ENCODE results near the gene TRIO.

TRIO gene

GRCh38 chr5:14220642-14221041 lies 77.5 kb downstream of the TRIO start:
- DNase-seq: no peak

GRCh38 chr5:14221732-14222131 lies 78.6 kb downstream of the TRIO start:
- no peak for DNase-seq

- no peak for DNase-seq
Measured at GRCh38 chr5:14222206-14222605, 79.1 kb downstream of the TRIO start.

DNA sequence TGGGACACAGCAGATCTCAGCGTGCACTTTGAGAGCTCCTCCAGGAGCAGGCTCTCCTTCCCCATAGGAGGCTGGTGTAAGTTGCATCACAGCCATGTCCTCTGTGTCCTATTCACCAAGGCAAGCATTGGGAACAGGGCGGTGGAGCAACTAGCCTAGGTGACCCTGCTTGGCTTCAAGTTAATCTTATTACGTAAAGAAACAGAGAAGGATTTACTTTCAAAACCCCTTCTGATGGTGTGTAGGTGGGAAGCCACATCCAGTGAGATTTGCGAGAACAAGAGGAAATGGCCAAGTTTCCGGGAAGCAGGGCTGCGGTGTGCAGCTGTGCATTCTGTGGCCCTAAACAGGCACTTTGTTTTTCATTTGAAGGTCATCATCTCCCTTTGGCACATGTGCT lies 80.2 kb downstream of the TRIO start:
- no peak for DNase-seq

DNA sequence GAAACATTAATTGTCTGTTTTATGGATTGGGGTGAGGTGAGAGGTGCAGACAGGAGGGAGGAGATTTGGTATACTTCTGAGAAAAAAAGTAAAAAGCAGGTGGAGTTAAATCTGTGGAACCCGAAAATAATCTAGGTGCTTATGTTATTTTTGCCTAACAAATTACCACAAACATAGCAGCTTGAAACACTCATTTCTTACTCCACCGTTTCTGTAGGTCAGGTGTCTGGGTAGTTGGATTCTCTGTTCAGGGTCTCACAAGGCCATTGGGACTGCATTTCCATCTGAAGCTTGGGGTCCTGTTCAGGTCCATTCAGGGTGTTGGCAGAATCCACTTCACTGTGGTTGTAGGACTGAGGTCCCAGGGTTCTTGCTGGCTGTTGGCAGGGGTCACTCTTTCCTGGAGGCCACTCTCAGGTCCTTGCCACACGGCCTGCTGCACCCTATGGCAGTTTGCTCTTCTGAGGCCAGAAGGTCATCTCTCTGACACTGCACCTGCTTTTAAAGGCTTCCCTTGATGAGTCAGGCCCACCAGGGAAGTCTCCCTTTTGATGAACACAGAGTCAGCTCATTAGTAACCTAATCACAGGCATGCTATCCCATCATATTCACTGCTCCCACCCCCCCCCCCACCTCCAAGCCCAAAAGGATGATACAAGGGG lies 82.2 kb downstream of the TRIO start:
- DNase-seq: no peak

DNA sequence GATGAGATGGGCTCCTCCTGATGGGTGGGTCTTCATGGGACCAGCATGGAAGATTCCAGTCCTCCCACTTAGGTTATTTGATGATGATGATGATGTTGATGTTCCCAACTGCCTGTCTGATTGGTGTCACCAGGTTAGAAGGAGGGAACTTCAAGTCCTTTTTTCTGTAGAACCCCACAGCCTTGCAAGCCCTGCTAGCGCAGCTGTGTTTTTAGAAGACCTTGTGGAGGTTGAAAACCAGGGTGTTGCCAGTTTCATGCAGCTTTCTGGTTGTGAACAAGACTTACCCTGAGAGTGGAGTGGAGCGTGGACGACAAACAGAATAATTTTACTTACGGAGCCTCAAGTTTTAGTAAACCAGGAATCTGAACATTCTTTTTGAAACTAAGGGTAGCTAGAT lies 83.0 kb downstream of the TRIO start:
- no peak for DNase-seq

DNA sequence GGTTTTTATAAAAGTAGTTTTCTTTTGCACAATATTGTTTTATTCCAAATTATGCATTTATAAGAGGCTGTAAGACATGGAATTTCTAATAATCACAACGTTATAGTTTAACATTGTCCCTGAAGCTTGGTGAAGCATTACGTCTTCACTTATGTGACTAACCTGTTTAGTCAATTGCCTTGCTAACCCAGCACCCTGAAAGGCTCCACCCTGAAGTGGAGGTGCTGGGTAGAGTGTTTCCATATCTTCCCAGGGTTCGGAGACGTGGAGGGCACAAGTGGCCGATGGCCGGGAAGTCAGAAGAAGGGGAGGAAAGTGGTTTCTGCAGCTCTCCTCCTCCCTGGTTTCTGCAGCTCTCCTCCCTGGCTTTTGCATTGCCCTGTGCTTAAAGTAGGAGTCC lies 83.4 kb downstream of the TRIO start:
- DNase-seq: no peak

- DNase-seq: no peak
Measured at GRCh38 chr5:14226992-14227391, 83.8 kb downstream of the TRIO start.

DNA sequence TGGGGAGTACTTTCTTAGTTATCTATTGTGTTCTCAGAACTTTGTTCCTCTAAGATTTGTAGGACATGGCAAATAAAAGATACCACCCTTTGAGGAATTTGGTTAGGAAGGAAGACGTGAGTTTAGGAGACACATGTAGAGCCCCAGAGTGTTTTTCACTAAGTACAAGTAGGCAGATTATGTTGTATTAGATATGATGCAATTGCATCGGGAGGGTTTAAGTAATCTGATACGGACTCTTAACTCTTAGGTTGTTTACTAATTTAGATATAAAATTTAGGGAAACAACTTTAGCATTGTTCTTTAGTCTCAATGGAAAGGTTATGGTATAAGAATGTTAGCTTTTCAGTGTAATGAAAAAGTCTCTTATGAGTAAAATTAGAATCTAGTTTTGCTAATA lies 84.4 kb downstream of the TRIO start:
- DNase-seq: no peak

DNA sequence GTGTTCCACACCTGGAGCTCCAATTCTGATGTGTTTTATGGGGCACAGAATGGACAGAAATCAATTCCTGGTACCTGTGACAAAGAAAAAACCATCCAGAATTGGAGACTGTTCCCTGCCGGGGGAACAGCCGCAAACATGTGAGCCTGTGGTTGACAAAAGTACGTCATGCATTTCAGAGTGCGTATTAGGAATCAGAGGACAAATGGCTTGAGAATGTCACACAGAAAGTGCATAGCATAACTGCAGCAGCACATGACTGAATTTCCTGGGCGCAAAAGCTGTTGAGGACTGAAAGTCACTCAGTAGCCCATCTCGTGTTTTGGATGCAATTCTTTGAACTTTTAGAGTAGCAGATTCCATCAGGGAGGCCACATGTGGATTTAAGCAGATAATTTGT lies 85.1 kb downstream of the TRIO start:
- no peak for DNase-seq

- DNase-seq: no peak
Measured at GRCh38 chr5:14229181-14229580, 86.0 kb downstream of the TRIO start.

GRCh38 chr5:14229734-14230133 lies 86.6 kb downstream of the TRIO start:
- DNase-seq: no peak

GRCh38 chr5:14231156-14231555 lies 88.0 kb downstream of the TRIO start:
- no peak for DNase-seq

DNA sequence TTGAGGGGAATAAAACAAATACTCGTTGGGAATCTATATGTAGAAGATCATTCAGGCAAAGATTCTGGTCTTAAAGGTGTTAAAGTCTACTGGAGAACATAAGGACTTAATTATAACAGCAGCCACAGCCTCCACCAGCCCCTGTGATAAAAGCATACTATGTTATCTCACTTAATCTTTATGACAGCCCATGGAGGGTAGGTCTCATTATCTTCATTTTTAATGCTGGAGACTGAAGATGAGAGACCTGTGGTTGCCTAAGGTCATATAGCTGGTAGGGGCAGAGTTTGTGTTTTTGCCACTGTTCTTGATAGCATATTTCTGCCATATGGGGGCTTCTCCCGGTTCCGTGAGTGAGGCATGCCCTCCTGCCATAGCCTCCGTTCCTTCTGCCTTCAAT lies 88.7 kb downstream of the TRIO start:
- no peak for DNase-seq

- no peak for DNase-seq
Measured at GRCh38 chr5:14234204-14234603, 91.1 kb downstream of the TRIO start.

DNA sequence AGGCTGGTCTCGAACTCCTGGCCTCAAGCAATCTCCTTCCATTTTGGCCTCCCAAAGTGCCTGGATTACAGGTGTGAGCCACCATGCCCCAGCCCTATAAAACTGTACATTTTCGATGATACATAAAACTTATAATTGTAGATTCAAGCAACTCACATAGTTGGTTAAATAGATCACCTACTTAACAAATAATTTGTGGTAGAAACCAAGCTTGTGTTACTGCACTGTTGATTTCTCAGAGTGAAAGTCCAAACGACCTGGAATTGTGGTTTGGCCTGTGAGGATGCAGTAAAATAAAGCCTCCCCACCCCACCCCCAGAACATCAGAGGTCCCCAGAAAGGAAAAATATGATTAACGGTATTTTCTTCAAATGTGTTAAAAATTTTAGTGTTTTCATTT lies 92.7 kb downstream of the TRIO start:
- no peak for DNase-seq

GRCh38 chr5:14236757-14237156 lies 93.6 kb downstream of the TRIO start:
- DNase-seq: no peak

DNA sequence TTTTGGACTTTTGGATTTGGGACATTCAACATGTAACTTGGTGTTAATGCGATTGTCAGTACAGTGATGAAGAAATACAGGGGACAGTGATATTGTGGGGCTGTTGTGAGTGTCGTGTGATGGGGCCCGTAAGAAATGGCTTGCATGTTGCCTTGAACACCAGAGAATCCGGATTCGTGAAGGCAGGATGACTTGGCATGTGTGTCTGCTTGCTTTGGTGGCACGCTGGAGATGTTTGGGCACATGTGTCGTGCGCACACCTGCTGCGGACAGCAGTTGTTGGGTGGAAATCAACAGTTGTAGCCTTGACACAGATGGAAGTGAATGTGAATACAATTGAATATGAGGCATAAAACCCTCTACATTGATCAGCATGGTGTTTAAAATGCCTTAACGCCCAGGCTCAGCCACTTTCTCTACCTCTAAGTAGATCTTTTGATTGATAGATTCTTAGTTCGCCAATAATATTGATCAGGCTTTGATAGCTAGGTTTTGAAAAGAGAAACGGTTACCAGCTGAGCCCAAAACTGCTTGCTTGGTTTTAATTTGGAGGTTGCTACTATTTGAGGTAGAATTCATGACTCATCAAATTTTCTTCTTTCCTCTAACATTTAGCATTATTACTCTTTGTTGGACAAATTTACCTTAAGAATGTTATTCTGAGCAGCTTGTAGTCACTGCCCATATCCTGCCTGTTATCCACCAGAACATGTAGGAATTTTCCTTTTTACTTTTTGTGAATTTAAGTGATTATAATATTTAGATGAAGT lies 94.4 kb downstream of the TRIO start:
- no peak for DNase-seq

DNA sequence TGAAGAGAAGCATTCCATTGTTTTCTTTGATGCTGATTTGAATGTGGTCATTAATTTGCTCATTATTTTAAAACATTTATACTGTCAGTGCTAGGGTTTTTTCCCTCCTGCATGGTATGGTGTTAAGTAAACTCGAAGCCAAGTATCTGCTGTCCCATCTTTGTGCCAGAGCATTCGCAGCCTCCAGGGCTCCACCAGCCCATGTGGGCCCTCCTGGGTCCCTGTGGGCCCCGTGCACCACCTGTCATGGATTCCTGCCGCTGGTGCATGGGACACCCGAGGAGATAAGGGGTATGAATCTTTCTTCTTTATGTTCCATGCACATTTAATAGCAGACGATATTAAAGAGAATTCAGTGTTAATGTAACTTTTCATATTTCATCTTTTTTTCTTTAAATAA lies 95.1 kb downstream of the TRIO start:
- DNase-seq: no peak

GRCh38 chr5:14239404-14239803 lies 96.3 kb downstream of the TRIO start:
- DNase-seq: no peak

DNA sequence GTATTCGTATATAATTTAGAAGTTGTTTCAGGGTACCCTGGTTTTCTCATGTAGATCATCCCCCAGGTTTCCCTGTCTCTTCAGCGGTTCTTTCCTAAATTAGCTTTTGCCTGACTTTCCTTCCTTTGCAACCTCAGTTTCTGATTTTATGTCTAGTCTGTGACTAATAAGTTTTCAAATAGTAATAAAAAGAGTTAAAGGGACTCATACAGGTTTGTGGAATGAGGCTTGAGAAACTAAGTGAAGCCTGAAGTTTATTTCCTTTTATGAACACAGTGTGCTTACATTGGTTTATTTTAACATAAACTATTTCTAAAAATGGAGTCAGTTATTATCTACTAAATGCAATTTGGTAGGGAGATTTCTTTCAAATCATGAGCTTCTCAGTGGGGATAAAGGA lies 96.8 kb downstream of the TRIO start:
- DNase-seq: no peak

DNA sequence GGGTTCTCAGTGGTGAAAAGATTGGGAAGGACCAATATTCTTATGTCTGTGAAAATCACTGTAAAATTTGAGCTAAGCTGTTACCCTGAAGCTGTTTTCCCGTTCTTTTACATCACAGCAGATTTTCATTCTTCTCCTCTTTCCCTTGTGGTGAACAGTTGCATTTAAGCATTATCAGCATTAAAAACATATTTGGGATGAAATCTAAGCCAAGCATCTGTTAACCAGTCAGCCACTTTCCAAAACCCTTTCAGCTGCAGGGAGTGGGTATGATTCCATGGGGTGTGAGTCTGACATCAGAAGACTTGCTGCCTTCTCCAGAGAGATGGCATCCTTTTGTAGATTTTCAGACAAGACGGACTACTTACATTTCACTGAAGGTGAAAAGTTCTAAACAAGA lies 97.2 kb downstream of the TRIO start:
- DNase-seq: no peak

DNA sequence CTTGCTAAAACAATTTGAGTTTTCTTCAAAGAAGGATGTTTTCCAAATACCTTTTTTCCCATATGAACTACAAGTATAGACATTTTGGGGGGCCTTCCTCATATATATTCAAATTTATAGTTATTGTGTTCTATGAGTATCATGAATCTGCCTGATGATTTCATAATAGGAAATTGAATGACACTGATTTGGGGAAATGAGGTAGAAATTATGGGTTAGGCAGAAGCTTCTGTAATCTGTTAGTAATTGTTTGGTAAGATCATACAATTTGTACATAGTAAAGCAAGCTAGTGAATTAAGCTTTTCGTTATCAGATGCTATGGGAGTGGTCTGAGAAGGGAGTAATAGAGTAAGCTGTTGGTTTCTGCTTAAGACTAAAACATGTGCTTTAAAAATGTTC lies 98.0 kb downstream of the TRIO start:
- DNase-seq: no peak
